Choroid plexus epithelial cell (primary cell): ENCODE data around the gene OR2G6.
"Not testable (repeated sequence)": the region's sequence is repeated elsewhere in the genome, so short reads cannot be mapped to it uniquely, and the experiment has no call there.

Experiments used
- DNase-seq: peaks from one replicate; pipeline ENCODE4 v3.0.0-alpha.2; 2010; ENCODE audit warnings: low read depth
- H3K4me3 ChIP-seq: 2 replicates; pipeline ENCODE4 v1.5.1; 2011; ENCODE audit warnings: low read depth, mild to moderate bottlenecking, control low read depth, low read length, moderate library complexity
- TF ChIP-seq, protein P1 (sequence below): conservative IDR thresholded peaks from 2 replicates; pipeline ENCODE4 v1.5.1; 2011; ENCODE audit warnings: low read depth, mild to moderate bottlenecking, control low read depth, inconsistent platforms, low read length, moderate library complexity

Gene OR2G6

DNA sequence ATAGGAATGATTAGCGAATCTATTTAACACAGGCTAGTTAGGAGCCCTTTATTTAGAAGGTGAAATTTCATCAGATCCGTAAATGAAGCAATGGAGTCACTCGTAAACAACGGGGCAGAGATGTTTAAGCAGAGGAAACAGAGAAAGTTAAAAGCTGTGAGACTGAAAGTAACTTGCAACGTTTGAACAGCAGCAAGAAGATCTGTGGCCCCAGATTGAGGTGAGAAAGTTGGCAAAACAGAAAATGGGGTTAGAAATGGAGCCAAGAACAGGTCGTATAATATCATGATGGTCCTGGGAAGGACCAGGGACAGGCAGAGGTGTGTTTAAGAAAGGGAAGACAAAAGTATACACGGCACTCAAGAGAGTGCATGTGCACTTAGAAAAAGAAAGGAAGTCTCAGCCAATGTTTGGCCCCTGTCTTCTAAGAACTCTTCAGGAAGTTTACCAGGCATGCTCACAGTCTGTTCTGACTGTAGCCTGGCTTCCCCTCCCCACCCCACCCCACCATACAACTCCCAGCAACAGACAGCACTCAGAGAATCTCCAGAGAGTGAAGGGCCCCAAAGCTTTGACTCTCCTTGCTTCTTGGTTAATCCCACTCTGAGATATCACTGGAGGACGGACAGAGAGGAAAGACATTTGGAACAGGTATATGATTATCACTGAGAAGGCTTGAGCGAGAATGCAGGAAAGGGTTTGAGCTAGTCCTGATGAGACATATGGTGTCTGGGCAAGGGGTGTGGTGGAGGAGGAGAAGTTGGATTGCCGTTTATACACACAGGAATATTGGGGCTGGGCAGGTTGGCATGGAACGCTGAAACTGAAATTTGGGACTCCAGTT, 57.9 kb downstream of the OR2G6 start:
- H3K4me3 ChIP-seq, DNase-seq: not testable (repeated sequence)

DNA sequence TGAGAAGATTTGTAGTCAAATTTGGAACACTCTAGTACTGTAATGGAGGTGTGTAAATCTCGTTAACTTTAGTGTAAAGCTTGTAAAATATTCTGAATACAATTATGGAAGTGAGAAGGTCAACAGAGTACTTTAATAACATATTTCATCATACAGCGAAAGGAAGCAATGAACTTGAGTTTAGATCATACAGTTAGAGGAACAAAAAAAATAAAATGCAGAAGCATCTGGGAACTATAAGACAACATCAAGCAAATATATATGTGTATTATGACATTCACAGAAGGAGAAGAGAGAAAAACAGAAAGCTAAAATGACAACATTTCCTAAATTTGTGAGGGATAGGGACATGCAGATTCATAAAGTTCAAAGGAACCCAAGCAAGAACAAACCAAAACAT, 61.2 kb downstream of the OR2G6 start:
- not testable (repeated sequence) for H3K4me3 ChIP-seq, DNase-seq

DNA sequence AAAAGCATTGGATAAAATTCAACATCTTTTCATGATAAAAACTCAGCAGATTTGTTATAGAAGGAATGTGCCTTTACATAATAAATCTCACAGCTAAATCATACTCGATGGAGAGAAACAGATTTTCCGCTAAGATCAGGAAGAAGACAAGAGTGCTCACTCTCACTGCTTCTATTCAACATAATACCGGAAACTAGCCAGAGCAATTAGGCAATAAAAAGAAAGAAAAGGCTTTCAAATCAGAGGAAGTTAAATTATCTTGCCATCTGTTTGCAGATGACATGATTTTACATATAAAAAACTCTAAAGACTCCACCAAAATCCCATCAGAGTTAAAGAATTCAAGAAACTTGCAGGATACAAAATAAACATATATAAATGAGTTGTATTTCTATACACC, 62.9 kb downstream of the OR2G6 start:
- DNase-seq, H3K4me3 ChIP-seq: not testable (repeated sequence)

DNA sequence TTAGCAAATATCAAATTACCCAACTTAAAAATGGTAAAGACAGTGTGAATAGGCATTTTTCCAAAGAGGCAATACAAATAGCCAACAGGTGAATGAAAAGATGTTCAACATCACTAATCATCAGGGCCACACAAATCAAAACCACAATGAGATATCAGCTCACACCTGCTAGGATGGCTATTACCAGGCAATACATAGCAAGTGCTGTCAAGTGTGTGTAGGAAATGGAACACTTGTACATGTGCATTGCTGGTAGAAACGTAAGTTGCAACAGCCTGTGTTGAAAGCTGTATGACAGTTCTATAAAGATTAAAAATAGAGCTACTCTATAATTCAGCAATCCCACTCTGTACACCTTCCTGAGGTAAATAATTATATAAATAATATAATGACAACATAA, 64.2 kb downstream of the OR2G6 start:
- H3K4me3 ChIP-seq, DNase-seq: not testable (repeated sequence)

DNA sequence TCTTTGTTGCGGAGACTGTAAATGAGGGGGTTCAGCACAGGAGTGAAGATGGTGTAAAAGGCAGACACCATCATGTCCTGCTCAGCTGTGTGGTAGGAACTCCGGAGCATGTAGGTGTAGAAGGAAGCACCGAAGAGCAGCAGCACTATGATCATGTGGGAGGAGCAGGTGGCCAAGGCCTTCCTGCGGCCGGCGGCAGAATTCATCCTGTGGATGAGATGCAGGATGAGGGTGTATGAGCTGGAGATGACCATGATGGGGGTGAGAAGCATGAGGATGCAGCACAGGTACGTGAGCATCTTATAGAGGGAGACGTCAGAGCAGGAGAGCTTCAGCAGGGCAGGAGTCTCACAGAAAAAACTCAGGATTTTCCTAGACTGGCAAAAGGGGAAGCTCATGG, 66.0 kb downstream of the OR2G6 start:
- H3K4me3 ChIP-seq, DNase-seq: not testable (repeated sequence)

DNA sequence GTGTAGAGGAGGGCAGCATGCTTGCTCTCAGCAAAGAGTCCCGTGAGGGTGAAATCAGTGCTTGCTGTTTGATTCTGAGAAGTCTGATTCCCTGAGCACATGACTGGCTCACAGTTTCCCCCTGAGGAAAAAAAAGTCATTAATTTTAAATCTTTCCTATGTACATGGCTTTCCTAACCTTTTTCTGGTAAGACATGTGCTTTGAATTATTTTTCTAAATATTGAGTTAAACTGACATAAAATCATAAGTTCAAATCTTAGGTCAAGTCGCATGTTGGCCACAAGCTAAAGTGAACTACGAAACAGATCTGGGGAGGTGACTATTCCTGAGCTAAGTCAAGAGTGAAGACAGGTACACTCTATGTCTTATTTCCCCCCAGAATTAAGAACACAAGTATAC, 66.8 kb downstream of the OR2G6 start, which contains the start of gene OR2T34:
Gene OR2T34 (minus strand): TSS at position 101 of the 400 bp plus-strand sequence. CDS start 0 bp downstream, at position 101.
- DNase-seq, H3K4me3 ChIP-seq: not testable (repeated sequence)

DNA sequence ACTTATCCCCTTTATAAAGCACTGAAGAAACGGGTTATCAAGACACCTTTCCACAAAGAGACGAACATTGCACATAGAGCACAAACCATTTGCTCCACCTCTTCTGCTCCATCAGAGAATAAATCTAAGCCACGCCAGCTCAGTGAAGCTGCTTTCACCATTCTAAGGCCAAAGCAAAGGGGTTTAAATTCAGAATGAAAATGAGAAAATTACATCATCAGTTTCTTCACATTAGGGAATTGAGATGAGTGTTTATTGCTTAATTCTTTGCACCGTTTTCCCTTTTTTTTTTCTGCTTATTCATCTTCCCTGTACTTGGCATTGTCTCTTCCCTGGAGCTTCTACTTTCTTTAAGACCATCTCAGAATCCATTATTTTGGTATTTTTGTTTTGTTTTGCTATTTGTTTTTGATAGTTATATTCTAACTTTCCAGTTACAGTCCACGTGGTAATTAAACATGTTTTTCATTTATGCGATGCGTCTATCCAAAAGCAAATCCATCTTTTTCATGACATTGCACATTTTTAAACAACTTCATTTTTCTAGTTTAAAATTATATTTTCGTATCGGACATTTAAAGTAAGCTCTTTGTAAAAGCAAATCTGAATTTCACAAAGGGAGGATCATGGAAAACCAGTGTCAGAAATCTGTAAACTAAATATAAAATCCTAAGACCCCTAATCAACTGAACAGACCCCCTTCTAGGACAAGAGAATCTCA, 68.5 kb downstream of the OR2G6 start:
- DNase-seq = no peak
- TF ChIP-seq, protein P1, sequence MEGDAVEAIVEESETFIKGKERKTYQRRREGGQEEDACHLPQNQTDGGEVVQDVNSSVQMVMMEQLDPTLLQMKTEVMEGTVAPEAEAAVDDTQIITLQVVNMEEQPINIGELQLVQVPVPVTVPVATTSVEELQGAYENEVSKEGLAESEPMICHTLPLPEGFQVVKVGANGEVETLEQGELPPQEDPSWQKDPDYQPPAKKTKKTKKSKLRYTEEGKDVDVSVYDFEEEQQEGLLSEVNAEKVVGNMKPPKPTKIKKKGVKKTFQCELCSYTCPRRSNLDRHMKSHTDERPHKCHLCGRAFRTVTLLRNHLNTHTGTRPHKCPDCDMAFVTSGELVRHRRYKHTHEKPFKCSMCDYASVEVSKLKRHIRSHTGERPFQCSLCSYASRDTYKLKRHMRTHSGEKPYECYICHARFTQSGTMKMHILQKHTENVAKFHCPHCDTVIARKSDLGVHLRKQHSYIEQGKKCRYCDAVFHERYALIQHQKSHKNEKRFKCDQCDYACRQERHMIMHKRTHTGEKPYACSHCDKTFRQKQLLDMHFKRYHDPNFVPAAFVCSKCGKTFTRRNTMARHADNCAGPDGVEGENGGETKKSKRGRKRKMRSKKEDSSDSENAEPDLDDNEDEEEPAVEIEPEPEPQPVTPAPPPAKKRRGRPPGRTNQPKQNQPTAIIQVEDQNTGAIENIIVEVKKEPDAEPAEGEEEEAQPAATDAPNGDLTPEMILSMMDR = no peak
- no peak overlapping the region for H3K4me3 ChIP-seq
